ENCODE results near the gene MXD4. TPM values are rescaled to one million over a fixed set of nuclear protein-coding genes. Genes with fewer than 3 reads are reported as not detected.
A peak's percentile ranks its signal among the peaks of the same experiment; 100 is the strongest.

The MXD4 gene
- total and polyA plus RNA-seq, 8 donors: 14.8 to 51.4 (median 27.4) TPM

GRCh38 chr4:2289955-2290333, 28.0 kb upstream of the MXD4 start:
- no peak for TF ChIP-seq CTCF (IDR thresholded peaks at IDR 0.05)
- no peaks in the 10 kb centered on the region for H3K27me3 ChIP-seq
- H3K27ac ChIP-seq: no peak overlapping the region
- no peaks in the 10 kb centered on the region for H3K4me1 ChIP-seq
- no peaks in the 10 kb centered on the region for H3K36me3 ChIP-seq
- no peak overlapping the region for H3K4me3 ChIP-seq
- intact Hi-C loops (cut with DNase I): no loop called here
- ATAC-seq (no peak), DNase-seq (peak in 2 of 6 donors; percentile 3 to 69), FAIRE-seq (no peak)
- WGBS, 2 donors: 89 to 91% methylated on average over 11 of the region's 11 CpGs
- H3K9me3 ChIP-seq: no peaks in the 10 kb centered on the region

- no peak overlapping the region for H3K27ac ChIP-seq
- WGBS, 2 donors: 82 to 88% methylated on average over 14 of the region's 14 CpGs
- DNase-seq (peak in 1 of 6 donors; percentile 5), ATAC-seq (no peak), FAIRE-seq (no peak)
- no peaks in the 10 kb centered on the region for H3K4me1 ChIP-seq
- H3K27me3 ChIP-seq: no peaks in the 10 kb centered on the region
- no peak for TF ChIP-seq CTCF (IDR thresholded peaks at IDR 0.05)
- H3K9me3 ChIP-seq: no peaks in the 10 kb centered on the region
- H3K4me3 ChIP-seq: no peak overlapping the region
- no peaks in the 10 kb centered on the region for H3K36me3 ChIP-seq
- intact Hi-C loops (cut with DNase I): no loop called here
These were observed 27.5 kb upstream of the MXD4 start for GRCh38 chr4:2289311-2289954.

- DNase-seq: peak in 2 of 6 donors; percentile 8 to 55
- no peaks in the 10 kb centered on the region for H3K4me1 ChIP-seq
- no peak overlapping the region for H3K27ac ChIP-seq
- no peak for ATAC-seq
- no peaks in the 10 kb centered on the region for H3K27me3 ChIP-seq
- H3K4me3 ChIP-seq: no peak overlapping the region
- H3K9me3 ChIP-seq: no peaks in the 10 kb centered on the region
- no peak for FAIRE-seq
- 88 to 91% methylated on average over 10 of the region's 10 CpGs for WGBS, 2 donors
- no peak for TF ChIP-seq CTCF (IDR thresholded peaks at IDR 0.05)
- H3K36me3 ChIP-seq: no peaks in the 10 kb centered on the region
- intact Hi-C loops (cut with DNase I): no loop called here
These were observed 26.2 kb upstream of the MXD4 start for GRCh38 chr4:2288051-2288541.

- H3K27ac ChIP-seq: no peak overlapping the region
- H3K4me1 ChIP-seq: no peaks in the 10 kb centered on the region
- 86 to 91% methylated on average over 9 of the region's 9 CpGs for WGBS, 2 donors
- no peaks in the 10 kb centered on the region for H3K36me3 ChIP-seq
- H3K9me3 ChIP-seq: no peaks in the 10 kb centered on the region
- DNase-seq: peak in 3 of 6 donors; percentile 9 to 35 (median 19)
- H3K4me3 ChIP-seq: no peak overlapping the region
- no peak for FAIRE-seq
- intact Hi-C loops (cut with DNase I): no loop called here
- H3K27me3 ChIP-seq: no peaks in the 10 kb centered on the region
- no peak for ATAC-seq
- TF ChIP-seq CTCF (IDR thresholded peaks at IDR 0.05): no peak
These were observed 25.6 kb upstream of the MXD4 start for GRCh38 chr4:2287594-2287915.

GRCh38 chr4:2286904-2287593, 25.1 kb upstream of the MXD4 start:
- Histone ChIP-seq H3K4me3 (no peak overlapping the region), H3K27me3 (no peaks in the 10 kb centered on the region), H3K36me3 (no peaks in the 10 kb centered on the region), H3K27ac (no peak overlapping the region), H3K9me3 (no peaks in the 10 kb centered on the region), H3K4me1 (no peaks in the 10 kb centered on the region)
- intact Hi-C loops (cut with DNase I): no loop called here
- FAIRE-seq (no peak), DNase-seq (peak in 3 of 6 donors; percentile 3 to 47 (median 25)), ATAC-seq (no peak)
- 74 to 77% methylated on average over 19 of the region's 19 CpGs for WGBS, 2 donors
- no peak for TF ChIP-seq CTCF (IDR thresholded peaks at IDR 0.05)
